Ishikawa (cell line): ENCODE measurements around the gene DPYD.

Source experiments
- CEBPB ChIP-seq: IDR thresholded peaks from 2 replicates; pipeline ENCODE4 v1.6.1; 2012
- CREB1 ChIP-seq: IDR thresholded peaks from 2 replicates; pipeline ENCODE4 v1.6.1; 2012; ENCODE audit warnings: low read depth
- EGR1 ChIP-seq: IDR thresholded peaks from 2 replicates; pipeline ENCODE4 v1.6.1; 2012
- EP300 ChIP-seq: IDR thresholded peaks from 2 replicates; pipeline ENCODE4 v1.6.1; 2012; ENCODE audit warnings: borderline replicate concordance
- FOXM1 ChIP-seq: IDR thresholded peaks from 2 replicates; pipeline ENCODE4 v1.6.1; 2012; ENCODE audit warnings: low read depth, borderline replicate concordance
- NFIC ChIP-seq: IDR thresholded peaks from 2 replicates; pipeline ENCODE4 v1.6.1; 2012
- RAD21 ChIP-seq: IDR thresholded peaks from 2 replicates; pipeline ENCODE4 v1.6.1; 2012; ENCODE audit warnings: low read depth
- REST ChIP-seq: IDR thresholded peaks from 2 replicates; pipeline ENCODE4 v1.6.1; 2012; ENCODE audit warnings: low read depth, mild to moderate bottlenecking
- TAF1 ChIP-seq: IDR thresholded peaks from 2 replicates; pipeline ENCODE4 v1.6.1; 2012; ENCODE audit warnings: low read depth, mild to moderate bottlenecking
- TCF12 ChIP-seq: IDR thresholded peaks from 2 replicates; pipeline ENCODE4 v1.6.1; 2012; ENCODE audit warnings: low read depth
- TEAD4 ChIP-seq: IDR thresholded peaks from 2 replicates; pipeline ENCODE4 v1.6.1; 2012
- USF1 ChIP-seq: IDR thresholded peaks from 2 replicates; pipeline ENCODE4 v1.6.1; 2012
- YY1 ChIP-seq: IDR thresholded peaks from 2 replicates; pipeline ENCODE4 v1.6.1; 2012; ENCODE audit warnings: low read depth
- ZBTB7A ChIP-seq: IDR thresholded peaks from 2 replicates; pipeline ENCODE4 v1.6.1; 2012; ENCODE audit warnings: low read depth
- TF ChIP-seq, protein P1 (sequence below): IDR thresholded peaks from 2 replicates; pipeline ENCODE4 v1.6.1; 2012

DPYD gene

GRCh38 chr1:97770376-97770775, 150.5 kb downstream of the DPYD start:
- no peak for TF ChIP-seq ZBTB7A

DNA sequence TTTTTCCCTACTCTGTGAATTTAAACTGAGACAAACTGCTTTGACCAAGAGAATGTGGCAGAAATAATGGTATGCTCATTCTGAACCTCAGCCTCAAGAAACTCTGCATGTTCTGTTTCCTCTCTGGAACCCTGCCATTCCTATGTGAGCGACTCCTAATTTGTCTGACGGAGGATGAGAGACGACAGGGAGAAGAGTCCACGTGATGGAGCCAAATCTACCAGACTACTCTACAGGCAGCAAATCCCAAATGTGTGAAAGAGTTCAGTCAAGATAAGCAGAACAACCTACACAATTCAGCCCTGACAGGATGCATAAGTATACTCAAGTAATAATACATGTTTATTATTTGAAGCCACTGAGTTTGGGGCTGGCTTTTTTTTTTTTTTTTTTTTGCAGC, 153.5 kb downstream of the DPYD start:
- no peak for TF ChIP-seq EP300
- TF ChIP-seq ZBTB7A = no peak

DNA sequence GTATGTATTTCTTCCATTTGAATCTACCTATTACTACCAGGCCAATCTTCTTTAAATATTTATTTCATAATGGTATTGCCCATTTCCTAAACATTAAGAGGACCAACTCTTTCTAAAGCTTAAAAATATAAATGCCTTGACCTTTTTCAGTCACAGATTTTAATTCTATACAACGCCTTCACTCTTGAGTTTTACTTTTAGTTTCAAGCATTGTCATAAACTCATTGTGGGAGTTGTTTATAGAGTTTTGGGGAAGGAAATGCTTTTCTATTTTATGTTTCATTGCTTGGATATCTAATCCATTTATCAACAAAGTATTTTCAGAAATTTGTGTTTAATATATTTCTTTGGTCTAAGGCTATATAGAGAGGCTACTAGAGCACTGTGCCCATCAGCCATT, 155.8 kb downstream of the DPYD start:
- TF ChIP-seq TAF1 = no peak
- no peak for TF ChIP-seq NFIC
- TF ChIP-seq EGR1 = no peak
- no peak for TF ChIP-seq CEBPB
- TF ChIP-seq ZBTB7A = no peak
- TF ChIP-seq REST = no peak
- no peak for TF ChIP-seq FOXM1
- TF ChIP-seq RAD21 = no peak
- TF ChIP-seq USF1 = no peak
- TF ChIP-seq TEAD4 = no peak
- no peak for TF ChIP-seq YY1
- no peak for TF ChIP-seq CREB1
- TF ChIP-seq, protein P1, sequence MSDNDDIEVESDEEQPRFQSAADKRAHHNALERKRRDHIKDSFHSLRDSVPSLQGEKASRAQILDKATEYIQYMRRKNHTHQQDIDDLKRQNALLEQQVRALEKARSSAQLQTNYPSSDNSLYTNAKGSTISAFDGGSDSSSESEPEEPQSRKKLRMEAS = no peak
- no peak for TF ChIP-seq EP300
- TF ChIP-seq TCF12 = no peak

GRCh38 chr1:97761637-97762036, 159.2 kb downstream of the DPYD start:
- TF ChIP-seq EGR1 (no peak), TAF1 (no peak), TCF12 (no peak), RAD21 (no peak), FOXM1 (no peak), REST (no peak), USF1 (no peak)

GRCh38 chr1:97759078-97759477, 161.8 kb downstream of the DPYD start:
- TF ChIP-seq CEBPB (no peak), CREB1 (no peak), NFIC (no peak), TAF1 (no peak), REST (no peak), ZBTB7A (no peak), YY1 (no peak), USF1 (no peak), TCF12 (no peak), TEAD4 (no peak), EP300 (no peak), EGR1 (no peak), RAD21 (no peak)
- TF ChIP-seq, protein P1 = no peak
